HG02981 (cell line): ENCODE results near the gene PROSER3.
"Not testable (repeated sequence)": the region's sequence is repeated elsewhere in the genome, so short reads cannot be mapped to it uniquely, and the experiment has no call there.

Source experiments
- ATAC-seq: cut with Tn5 transposase; IDR thresholded peaks from one replicate; pipeline ENCODE4 v1.9.1; 2021; ENCODE audit warnings: mild to moderate bottlenecking, moderate library complexity; ENCODE audit not compliant: unreplicated experiment

PROSER3 gene

DNA sequence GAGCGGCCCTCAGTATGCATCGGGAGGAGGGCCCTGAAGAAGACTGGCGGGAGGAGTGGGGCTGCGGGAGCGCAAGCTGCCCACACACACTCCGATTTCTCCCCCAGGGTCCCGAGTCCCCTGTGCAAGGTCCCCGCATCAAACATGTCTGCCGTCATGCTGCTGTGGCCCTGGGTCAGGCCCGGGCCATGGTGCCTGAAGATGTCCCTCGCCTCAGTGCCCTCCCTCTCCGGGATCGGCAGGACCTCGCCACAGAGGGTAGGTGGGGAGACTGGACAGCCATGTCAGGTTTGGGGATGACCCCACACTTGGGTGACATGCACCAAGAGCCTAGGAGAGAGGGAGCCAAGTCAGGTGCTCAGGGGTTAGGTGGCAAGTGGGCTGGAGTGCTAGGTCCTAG, 35.5 kb upstream of the PROSER3 start:
- ATAC-seq = no peak

DNA sequence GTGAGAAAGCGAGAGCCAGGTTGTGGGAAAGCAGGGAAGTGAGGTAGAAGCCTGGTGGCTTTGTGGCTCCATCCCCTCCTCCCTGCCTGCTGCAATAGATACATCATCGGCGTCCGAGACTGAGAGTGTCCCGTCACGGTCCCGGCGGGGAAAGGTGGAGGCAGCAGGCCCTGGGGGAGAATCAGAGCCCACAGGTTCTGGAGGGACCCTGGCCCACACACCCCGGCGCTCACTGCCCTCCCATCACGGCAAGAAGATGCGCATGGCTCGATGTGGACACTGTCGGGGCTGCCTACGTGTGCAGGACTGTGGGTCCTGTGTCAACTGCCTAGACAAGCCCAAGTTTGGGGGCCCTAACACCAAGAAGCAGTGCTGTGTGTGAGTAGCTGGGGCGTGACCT, 35.1 kb upstream of the PROSER3 start:
- no peak for ATAC-seq

DNA sequence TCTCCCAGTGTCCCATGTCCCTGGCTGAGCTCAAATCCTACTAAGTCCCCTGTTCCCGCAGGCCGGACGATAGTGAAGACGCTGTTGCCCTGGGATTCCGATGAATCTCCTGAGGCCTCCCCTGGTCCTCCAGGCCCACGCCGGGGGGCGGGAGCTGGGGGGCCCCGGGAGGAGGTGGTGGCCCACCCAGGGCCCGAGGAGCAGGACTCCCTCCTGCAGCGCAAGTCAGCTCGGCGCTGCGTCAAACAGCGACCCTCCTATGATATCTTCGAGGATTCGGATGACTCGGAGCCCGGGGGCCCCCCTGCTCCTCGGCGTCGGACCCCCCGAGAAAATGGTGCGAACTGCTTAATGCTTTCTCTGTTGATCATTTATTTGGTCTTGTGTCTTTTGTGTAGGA, 34.3 kb upstream of the PROSER3 start:
- ATAC-seq = no peak

DNA sequence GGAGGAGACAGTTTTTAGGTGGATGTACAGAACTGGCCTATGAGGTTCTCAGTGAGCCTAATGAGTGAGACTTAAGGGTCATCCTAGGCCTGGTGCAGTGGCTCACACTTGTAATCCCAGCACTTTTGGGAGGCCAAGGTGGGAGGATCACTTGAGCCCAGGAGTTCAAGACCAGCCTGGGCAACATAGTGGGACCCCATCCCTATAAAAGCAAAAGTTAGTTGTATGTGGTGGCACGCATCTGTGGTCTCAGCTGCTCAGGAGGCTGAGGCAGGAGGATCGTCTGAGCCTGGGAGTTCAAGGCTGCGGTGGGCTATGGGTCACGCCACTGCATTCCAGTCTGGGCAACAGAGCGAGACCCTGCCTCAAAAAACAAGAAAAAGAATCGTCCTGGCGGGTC, 33.8 kb upstream of the PROSER3 start:
- not testable (repeated sequence) for ATAC-seq

DNA sequence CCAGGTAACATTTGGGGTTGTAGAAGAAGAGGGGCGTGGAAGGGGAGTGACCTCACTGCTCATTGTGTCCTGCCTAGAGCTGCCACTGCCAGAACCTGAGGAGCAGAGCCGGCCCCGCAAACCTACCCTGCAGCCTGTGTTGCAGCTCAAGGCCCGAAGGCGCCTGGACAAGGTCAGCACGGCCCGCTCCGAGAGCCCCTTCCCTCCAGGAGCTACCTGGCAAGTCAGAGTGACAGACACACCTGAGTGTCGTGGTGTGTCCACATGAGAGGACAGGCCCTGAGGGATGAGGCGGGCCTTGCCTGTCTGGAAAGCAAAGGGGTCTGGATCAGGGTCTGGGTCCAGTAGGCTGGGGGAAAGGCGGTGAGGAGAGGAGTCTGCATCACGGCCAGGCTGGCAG, 33.4 kb upstream of the PROSER3 start:
- no peak for ATAC-seq

DNA sequence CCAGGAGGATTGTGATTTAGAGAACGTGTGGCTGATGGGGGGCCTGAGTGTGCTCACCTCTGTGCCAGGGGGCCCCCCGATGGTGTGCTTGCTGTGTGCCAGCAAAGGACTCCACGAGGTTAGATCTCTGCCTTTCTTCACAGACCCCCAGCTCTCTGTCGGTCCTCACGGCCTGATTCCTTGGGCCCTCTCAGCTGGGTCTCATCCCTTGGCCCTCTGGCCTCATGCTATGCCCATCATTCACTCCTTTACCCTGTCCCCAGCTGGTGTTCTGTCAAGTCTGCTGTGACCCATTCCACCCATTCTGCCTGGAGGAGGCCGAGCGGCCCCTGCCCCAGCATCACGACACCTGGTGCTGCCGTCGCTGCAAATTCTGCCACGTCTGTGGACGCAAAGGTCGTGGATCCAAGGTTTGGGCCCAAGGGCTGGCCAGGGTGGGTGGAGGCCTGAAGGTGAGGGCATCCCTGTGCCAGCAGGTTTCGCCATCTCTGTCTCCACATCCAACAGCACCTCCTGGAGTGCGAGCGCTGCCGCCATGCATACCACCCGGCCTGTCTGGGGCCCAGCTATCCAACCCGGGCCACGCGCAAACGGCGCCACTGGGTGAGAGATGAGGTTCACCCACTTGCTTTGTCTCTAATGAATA, 32.6 kb upstream of the PROSER3 start:
- no peak for ATAC-seq

DNA sequence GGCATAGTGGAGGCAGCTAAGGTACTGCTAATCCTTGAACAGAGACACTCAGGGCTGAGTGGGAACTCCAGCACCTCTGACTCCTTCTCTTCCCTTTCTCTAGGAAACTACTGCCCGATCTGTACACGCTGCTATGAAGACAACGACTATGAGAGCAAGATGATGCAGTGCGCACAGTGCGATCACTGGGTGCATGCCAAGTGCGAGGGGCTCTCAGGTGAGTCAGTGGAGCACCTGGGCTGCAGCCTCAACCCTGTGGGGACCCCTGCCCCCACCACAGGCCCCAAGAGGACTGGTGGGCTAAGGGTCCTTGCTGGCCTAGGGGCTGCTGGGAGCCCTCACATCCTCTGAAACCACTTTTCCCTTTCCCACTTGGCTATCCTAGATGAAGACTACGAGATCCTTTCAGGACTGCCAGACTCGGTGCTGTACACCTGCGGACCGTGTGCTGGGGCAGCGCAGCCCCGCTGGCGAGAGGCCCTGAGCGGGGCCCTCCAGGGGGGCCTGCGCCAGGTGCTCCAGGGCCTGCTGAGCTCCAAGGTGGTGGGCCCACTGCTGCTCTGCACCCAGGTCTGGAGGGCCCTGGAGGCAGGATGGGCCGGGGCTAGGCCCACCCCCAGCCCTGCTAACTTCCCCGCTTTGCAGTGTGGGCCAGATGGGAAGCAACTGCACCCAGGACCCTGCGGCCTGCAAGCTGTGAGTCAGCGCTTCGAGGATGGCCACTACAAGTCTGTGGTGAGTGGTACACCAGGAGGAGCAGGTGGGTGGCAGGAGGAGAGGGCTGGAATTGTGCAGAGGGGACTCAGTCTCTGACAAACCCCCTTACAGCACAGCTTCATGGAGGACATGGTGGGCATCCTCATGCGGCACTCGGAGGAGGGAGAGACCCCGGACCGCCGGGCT, 30.7 kb upstream of the PROSER3 start:
- ATAC-seq = no peak

DNA sequence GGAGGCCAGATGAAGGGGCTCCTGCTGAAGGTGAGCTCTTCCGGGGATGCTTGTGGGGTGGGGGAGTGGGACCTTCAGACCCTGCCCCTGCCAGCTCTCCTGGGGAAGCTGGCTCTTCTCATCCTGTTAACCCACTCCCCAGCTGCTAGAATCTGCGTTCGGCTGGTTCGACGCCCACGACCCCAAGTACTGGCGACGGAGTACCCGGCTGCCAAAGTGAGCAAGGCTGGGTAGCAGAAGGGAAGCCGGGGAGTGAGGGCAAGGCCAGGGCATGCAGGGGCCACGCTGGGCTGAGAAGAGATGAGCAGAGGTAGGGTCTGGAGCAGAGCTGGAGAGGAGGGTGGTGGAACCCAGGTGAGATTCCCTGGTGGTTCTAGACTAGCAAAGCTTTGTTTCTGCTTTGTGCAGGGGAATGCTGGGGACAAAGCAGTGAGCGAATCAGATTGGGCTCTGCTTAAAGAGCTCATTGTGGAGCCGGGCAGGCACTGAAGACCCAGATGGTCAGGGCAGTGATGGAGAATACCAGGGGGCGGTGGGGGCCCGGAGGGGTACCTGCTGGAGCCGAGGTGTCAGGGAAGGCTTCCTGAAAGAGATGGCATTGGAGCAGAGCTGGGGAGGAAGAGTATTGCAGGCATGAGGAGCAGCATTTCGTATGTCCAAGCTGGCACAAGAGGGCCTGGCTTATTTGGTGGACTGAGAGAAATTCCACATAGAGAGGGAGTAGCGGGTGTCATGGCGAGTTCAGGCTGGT, 29.8 kb upstream of the PROSER3 start:
- ATAC-seq = no peak

DNA sequence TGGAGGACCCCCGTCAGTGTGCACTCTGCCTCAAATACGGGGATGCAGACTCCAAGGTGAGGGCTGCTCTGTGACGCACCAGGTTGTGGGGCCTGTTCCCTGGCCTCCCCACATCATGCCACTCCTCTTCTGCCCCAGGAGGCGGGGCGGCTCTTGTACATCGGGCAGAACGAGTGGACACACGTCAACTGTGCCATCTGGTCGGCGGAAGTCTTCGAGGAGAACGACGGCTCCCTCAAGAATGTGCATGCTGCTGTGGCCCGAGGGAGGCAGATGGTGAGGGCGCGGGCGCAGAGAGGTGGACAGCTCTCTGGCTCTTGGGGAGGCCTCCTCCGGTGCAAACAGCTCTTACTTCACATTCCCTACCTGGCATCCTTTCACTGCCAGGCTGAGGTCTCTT, 29.0 kb upstream of the PROSER3 start:
- ATAC-seq = no peak

DNA sequence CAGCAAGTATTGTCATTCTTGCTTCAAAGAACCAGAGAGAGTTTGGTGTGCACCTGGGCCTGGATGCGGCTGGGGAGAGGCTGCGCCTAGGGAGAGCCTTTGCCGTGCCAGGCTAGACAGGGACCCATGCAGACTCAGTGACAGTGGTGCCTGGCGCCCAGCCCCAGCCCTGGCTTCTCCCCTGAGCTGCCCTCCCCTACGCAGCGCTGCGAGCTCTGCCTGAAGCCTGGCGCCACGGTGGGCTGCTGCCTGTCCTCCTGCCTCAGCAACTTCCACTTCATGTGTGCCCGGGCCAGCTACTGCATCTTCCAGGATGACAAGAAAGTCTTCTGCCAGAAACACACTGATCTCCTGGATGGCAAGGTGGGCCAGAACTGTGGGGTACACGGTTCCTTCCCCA, 28.2 kb upstream of the PROSER3 start:
- no peak for ATAC-seq

DNA sequence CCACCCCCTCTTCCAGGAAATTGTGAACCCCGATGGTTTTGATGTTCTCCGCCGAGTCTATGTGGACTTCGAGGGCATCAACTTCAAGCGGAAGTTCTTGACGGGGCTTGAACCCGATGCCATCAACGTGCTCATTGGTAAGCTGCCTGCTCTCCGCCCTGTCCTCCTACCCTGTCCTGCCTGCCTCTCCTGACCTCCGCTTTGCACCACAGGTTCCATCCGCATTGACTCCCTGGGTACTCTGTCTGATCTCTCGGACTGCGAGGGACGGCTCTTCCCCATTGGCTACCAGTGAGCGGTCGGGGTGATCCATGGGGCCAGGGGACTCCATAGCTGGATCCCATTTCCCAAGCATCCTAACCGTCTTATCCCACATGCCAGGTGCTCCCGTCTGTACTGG, 27.6 kb upstream of the PROSER3 start:
- no peak for ATAC-seq

DNA sequence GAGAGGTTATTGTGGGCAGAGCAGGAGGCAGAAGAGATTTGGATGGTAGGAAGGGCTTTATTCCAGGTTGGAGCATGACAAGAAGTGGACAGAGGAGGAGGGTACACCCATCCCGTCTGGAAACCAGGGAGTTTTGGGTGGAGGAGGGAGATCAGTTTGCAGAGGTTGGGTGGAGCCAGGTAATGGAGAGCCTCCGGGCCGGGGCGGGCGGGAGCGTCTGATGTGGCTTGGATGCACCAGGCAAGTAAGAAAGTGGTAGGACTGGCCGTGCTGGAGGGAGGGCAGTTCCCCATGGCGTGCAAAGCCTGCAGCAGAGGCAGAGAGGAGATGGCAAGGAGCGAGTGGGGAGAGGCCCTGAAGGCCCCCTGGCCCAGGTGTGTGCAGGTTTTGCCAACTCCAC, 26.6 kb upstream of the PROSER3 start:
- no peak for ATAC-seq

DNA sequence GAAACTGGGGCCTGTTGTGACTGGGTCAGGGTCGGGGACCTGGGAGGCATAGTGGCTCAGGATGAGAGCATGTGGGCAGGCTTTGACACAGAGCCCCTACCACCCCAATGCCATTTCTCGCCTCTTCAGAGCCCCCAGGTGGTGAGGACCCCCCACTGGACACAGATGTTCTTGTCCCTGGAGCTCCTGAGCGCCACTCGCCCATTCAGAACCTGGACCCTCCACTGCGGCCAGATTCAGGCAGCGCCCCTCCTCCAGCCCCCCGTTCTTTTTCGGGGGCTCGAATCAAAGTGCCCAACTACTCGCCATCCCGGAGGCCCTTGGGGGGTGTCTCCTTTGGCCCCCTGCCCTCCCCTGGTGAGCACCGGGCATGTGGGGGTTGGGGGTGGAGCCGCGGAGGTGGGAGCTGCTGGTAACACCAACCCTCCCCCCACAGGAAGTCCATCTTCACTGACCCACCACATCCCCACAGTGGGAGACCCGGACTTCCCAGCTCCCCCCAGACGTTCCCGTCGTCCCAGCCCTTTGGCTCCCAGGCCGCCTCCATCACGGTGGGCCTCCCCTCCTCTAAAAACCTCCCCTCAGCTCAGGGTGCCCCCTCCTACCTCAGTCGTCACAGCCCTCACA, 26.1 kb upstream of the PROSER3 start:
- no peak for ATAC-seq

DNA sequence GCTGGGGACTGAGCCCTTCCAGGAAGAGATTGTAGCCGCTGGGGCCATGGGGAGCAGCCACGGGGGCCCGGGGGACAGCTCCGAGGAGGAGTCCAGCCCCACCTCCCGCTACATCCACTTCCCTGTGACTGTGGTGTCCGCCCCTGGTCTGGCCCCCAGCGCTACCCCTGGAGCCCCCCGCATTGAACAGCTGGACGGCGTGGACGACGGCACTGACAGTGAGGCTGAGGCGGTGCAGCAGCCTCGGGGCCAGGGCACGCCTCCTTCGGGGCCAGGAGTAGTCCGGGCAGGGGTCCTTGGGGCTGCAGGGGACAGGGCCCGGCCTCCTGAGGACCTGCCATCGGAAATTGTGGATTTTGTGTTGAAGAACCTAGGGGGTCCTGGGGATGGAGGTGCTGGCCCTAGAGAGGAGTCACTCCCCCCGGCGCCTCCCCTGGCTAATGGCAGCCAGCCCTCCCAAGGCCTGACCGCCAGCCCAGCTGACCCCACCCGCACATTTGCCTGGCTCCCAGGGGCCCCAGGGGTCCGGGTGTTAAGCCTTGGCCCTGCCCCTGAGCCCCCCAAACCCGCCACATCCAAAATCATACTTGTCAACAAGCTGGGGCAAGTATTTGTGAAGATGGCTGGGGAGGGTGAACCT, 25.3 kb upstream of the PROSER3 start:
- no peak for ATAC-seq

DNA sequence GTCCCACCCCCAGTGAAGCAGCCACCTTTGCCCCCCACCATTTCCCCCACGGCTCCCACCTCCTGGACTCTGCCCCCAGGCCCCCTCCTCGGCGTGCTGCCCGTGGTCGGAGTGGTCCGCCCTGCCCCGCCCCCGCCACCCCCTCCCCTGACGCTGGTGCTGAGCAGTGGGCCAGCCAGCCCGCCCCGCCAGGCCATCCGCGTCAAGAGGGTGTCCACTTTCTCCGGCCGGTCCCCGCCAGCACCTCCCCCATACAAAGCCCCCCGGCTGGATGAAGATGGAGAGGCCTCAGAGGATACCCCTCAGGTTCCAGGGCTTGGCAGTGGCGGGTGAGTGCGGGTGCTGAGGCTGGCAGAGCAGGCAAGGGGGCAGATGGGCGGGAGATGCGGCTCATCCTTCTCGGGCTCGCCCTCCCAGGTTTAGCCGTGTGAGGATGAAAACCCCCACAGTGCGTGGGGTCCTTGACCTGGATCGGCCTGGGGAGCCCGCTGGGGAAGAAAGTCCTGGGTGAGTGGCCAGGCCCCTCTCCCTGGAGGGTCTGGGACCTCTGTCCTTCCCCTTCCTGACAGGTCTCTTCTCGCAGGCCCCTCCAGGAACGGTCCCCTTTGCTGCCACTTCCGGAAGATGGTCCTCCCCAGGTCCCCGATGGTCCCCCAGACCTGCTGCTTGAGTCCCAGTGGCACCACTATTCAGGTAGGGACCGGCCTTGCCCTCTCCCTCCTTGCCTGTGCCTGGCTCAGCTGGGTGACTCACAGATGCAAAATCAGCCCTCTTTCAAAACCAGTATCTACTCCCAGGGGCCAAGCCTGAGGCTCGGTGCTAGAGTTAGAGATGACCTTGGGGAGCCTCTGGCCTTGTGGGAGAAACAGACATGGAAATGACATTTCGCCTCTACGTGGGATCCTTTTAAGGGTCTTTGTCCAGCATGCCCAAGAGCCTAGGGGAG, 24.5 kb upstream of the PROSER3 start:
- ATAC-seq = no peak

DNA sequence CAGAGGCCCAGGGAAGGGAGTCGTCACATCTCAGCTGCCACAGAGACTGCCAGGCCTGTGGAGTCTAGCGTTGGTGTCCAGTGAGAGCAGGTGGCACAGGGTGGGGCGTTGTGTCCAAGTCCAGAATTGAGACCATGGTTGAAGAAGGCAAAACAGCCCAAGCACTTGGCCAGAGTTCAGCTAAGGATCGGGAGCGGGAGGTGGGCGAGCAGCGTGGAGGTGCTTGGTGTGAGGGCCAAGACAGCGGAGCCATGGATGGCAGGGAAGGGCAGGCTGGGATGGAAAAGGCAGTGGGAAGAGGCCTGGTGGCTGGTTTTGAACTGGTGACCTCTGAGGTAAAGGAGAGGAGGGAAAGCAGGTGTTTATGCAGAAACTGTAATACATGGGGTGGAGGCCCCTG, 23.7 kb upstream of the PROSER3 start:
- no peak for ATAC-seq

DNA sequence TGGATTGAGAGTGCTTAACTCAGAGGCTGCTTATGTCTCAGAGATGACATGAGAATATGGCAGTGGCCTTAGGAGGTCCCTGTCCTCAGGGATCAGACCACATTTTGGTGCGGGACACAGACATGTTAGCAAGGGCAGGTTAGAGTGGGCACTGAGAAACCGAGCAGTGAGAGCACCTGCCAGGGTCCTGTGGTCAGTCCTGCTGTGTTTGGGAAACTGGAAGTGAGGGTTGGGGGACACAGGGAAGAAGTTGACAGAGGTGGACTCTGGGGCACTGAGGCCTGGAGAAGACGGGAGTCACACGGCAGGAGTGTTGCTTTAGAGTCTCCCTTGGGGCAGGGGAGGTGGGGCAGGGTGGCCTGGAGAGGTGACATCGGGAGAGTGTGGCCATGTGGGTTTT, 23.1 kb upstream of the PROSER3 start:
- ATAC-seq = no peak

DNA sequence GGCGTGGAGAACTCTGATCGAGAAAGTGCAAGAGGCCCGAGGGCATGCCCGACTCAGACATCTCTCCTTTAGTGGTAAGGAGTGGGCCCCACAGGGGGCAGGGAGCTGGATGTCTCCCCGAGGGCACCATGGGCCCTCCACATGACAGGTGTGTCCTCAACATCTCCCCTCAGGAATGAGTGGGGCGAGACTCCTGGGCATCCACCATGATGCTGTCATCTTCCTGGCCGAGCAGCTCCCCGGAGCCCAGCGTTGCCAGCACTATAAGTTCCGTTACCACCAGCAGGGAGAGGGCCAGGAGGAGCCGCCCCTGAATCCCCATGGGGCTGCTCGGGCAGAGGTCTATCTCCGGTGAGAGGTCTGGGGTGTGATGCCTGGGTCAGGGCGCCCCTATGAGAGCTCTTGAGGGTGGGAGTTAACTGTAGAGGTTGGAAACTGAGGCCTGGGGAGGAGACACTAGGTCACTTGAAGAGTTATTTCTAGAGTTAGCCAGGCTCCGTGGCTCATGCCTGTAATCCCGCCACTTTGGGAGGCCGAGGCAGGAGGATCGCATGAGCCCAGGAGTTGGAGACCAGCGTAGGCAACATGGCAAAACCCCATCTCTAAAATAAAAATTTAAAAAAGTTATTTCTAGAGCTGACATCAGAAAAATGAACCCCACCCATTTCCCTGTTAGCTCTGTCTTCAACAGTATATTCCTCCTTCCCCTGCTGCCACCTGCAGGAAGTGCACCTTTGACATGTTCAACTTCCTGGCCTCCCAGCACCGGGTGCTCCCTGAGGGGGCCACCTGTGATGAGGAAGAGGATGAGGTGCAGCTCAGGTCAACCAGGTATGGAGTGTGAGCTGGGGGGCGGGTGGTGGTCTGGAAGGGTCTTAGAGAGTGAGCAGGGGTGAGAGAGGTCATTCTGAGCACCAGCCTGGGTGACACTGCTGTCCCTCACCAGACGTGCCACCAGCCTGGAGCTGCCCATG, 20.8 kb upstream of the PROSER3 start:
- ATAC-seq = no peak
